ENCODE measurements around the gene PLD3.

DNA sequence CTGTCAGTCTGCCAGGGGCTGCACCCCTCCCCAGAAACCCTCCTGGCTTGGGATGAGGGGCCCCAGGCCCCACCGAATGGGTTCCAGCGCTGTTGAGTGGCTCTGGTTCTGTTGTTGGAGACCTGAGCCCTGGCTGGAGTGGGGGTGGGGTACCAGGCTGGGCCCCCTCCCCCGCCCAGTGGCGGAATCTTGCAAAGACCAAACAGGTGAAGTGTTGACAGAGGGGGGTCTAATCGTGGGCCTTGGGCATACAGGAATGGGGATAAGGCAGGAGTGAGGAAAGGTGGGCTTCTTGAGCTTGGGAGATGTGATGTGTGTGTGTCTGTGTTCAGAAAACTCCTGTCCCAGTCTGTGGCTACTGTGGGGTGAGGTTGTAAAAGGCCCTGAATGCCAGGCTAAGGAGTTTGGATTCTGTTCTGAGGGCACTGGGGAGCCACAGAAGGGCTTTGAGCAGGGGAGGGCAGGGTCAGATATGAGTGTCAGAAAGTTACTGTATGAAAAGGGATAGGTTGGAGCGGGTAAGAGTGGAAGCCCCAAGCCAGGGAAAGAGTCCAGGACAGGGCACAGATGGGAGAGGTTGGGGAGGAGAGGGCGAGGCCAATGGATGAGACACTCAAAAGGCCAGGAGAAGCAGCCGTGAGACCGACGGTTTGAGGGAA is 41.7 kb downstream of the PLD3 start, which contains the start of gene HIPK4:
- TF ChIP-seq, protein P1, sequence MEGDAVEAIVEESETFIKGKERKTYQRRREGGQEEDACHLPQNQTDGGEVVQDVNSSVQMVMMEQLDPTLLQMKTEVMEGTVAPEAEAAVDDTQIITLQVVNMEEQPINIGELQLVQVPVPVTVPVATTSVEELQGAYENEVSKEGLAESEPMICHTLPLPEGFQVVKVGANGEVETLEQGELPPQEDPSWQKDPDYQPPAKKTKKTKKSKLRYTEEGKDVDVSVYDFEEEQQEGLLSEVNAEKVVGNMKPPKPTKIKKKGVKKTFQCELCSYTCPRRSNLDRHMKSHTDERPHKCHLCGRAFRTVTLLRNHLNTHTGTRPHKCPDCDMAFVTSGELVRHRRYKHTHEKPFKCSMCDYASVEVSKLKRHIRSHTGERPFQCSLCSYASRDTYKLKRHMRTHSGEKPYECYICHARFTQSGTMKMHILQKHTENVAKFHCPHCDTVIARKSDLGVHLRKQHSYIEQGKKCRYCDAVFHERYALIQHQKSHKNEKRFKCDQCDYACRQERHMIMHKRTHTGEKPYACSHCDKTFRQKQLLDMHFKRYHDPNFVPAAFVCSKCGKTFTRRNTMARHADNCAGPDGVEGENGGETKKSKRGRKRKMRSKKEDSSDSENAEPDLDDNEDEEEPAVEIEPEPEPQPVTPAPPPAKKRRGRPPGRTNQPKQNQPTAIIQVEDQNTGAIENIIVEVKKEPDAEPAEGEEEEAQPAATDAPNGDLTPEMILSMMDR (conservative IDR thresholded peaks at IDR 0.05; ENCODE audit: low read depth, low read length): no peak
- no peak for TF ChIP-seq EZH2 (IDR thresholded peaks at IDR 0.05; ENCODE audit: borderline replicate concordance, low read depth, low read length, poor library complexity, severe bottlenecking)
